ENCODE measurements around the gene PCGF5. TPM values are rescaled to one million over a fixed set of nuclear protein-coding genes. Genes with fewer than 3 reads are reported as not detected.
A peak's percentile ranks its signal among the peaks of the same experiment; 100 is the strongest.
"Not testable (repeated sequence)": the region's sequence is repeated elsewhere in the genome, so short reads cannot be mapped to it uniquely, and the experiment has no call there.

Gene PCGF5
- polyA plus RNA-seq, 4 donors: 34.7 to 60.2 (median 51.2) TPM

DNA sequence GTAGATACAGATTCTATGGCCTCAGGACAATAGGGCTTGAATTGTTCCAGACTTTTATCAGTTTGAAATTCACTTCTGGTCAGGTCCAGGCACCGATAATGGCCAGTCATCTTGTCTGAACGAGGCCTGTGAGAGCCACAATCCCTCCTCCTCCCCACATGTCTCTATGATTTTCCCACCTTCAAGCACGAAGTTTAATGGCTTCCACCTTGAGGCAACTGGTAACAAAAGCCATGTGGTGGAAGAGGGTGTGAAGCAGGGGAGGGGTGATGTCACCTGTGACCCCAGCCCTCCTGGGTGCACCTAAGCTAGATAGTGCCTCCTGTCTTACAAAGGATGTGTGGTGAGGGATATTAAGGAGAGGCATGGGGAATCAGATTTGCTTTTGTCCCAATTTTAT, 89.2 kb downstream of the PCGF5 start:
- no peaks in the 10 kb centered on the region for H3K9me3 ChIP-seq (ENCODE audit: control insufficient read depth in 2 of 2, insufficient read depth in 1 of 2, low read depth in 1 of 2, low read length in 1 of 2)
- WGBS, 3 donors: 80 to 88% (median 88%) methylated on average over 3 of the region's 3 CpGs
- H3K4me1 ChIP-seq (ENCODE audit: control insufficient read depth in 3 of 3, insufficient read depth in 2 of 3, low read depth in 1 of 3, low read length in 2 of 3): no peaks in the 10 kb centered on the region
- H3K27ac ChIP-seq (ENCODE audit: low read depth in 1 of 3, low read length in 2 of 3): no peak overlapping the region
- H3K4me3 ChIP-seq (ENCODE audit: low read depth in 1 of 3, low read length in 3 of 3): no peak overlapping the region
- FAIRE-seq (no peak), DNase-seq (no peak)
- H3K27me3 ChIP-seq (ENCODE audit: control insufficient read depth in 3 of 3, insufficient read depth in 3 of 3, low read length in 3 of 3): peaks cover 0 to 2% (median 0%) of the 10 kb centered on the region in 3 donors
- H3K36me3 ChIP-seq (ENCODE audit: control insufficient read depth in 3 of 3, insufficient read depth in 2 of 3, low read depth in 1 of 3, low read length in 3 of 3): no peaks in the 10 kb centered on the region

DNA sequence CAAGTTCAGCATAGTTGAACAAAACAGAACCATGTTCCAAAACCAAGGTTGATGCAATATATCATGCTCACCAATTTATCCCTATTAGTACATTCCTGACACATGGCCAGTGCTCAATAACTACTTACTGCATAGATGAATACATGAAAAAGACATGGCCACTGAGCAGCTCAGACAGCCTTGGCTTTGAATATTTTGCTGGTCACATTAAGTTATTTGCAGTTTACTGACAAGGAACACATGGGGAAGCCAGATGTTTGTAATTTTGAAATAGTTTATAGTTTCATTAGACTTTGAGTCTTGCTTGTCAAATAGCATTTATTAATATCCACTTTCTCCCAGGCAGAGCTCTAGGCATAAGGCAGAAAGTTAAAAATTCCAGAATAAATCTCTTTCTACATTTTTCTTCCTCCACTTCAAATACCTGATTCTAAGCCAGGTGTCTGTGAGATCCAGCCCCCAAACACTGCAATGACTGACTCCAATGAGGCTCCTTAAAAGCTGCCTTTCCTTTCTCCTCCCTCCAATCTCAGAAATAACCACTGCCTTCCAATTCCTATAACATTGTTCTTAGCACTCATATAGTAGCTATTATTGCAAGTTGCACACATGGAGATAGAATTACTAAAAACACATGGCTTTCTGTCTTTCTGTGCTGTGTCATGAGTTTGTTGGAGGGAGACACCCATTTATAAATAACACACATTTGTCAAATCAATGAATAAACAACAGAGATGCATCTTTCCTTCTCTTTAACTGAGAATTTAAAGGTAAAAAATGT, 91.3 kb downstream of the PCGF5 start:
- no peak overlapping the region for H3K27ac ChIP-seq (ENCODE audit: low read depth in 1 of 3, low read length in 2 of 3)
- FAIRE-seq (no peak), DNase-seq (no peak)
- no peaks in the 10 kb centered on the region for H3K36me3 ChIP-seq (ENCODE audit: control insufficient read depth in 3 of 3, insufficient read depth in 2 of 3, low read depth in 1 of 3, low read length in 3 of 3)
- H3K9me3 ChIP-seq (ENCODE audit: control insufficient read depth in 2 of 2, insufficient read depth in 1 of 2, low read depth in 1 of 2, low read length in 1 of 2): no peaks in the 10 kb centered on the region
- no peak overlapping the region for H3K4me3 ChIP-seq (ENCODE audit: low read depth in 1 of 3, low read length in 3 of 3)
- H3K27me3 ChIP-seq (ENCODE audit: control insufficient read depth in 3 of 3, insufficient read depth in 3 of 3, low read length in 3 of 3): peaks cover 0 to 2% (median 0%) of the 10 kb centered on the region in 3 donors
- no peaks in the 10 kb centered on the region for H3K4me1 ChIP-seq (ENCODE audit: control insufficient read depth in 3 of 3, insufficient read depth in 2 of 3, low read depth in 1 of 3, low read length in 2 of 3)

DNA sequence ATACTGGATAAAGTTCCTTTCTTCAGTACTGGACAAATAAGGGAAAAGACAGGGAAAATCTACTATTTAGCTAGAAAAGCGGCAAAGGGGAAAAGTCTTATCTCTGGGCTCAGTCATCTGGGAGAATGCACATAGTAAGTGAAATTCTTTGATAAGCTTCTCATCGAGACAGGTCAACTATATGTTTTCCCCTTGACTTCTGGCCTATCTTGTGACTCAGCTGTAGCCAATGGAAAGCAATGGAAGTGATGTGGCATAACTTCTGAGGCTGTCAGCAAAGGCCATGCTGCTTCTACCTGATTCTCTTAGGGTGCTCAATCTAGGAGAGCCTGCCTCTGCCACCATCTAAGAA, 91.9 kb downstream of the PCGF5 start:
- no peak overlapping the region for H3K27ac ChIP-seq (ENCODE audit: low read depth in 1 of 3, low read length in 2 of 3)
- WGBS, 3 donors: 55 to 78% (median 71%) methylated on average over 2 of the region's 2 CpGs
- H3K9me3 ChIP-seq (ENCODE audit: control insufficient read depth in 2 of 2, insufficient read depth in 1 of 2, low read depth in 1 of 2, low read length in 1 of 2): no peaks in the 10 kb centered on the region
- FAIRE-seq (no peak), DNase-seq (no peak)
- no peaks in the 10 kb centered on the region for H3K36me3 ChIP-seq (ENCODE audit: control insufficient read depth in 3 of 3, insufficient read depth in 2 of 3, low read depth in 1 of 3, low read length in 3 of 3)
- H3K4me1 ChIP-seq (ENCODE audit: control insufficient read depth in 3 of 3, insufficient read depth in 2 of 3, low read depth in 1 of 3, low read length in 2 of 3): no peaks in the 10 kb centered on the region
- peaks cover 0 to 2% (median under 1%) of the 10 kb centered on the region in 3 donors for H3K27me3 ChIP-seq (ENCODE audit: control insufficient read depth in 3 of 3, insufficient read depth in 3 of 3, low read length in 3 of 3)
- H3K4me3 ChIP-seq (ENCODE audit: low read depth in 1 of 3, low read length in 3 of 3): no peak overlapping the region

DNA sequence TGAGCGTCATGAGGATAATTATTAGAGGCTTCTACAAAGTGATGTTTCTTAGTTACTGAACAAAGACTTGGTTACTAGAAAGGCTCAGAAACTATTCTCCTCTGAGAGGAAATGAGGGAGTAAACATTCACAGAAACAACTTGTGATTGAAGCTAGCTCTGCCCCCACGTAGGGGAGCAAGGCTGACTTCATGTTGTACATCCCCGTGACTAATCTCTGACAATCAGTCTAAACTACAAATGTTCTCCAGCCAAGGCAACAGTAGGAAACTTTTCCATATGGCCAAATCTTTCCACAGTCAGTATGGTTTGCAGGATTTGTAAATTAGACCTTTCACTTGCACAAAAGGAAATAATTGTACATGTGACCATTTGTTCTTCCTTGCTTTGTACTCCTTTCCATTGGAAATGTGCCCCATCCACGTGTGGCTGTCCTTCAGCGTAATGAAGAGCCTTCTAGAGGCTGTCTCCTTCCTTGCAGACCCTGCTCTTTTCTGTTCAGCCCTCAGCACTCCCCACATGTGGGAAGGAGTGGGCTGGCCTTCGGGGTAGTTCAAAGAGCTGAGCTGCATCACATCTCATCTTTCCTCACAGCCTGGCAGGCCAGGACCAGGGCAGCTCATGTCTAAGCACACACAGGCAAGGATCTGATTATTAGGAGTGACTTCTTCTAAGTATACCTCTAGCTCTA, 93.5 kb downstream of the PCGF5 start:
- Histone ChIP-seq H3K4me1 (ENCODE audit: control insufficient read depth in 3 of 3, insufficient read depth in 2 of 3, low read depth in 1 of 3, low read length in 2 of 3) (no peaks in the 10 kb centered on the region), H3K4me3 (ENCODE audit: low read depth in 1 of 3, low read length in 3 of 3) (no peak overlapping the region), H3K27ac (ENCODE audit: low read depth in 1 of 3, low read length in 2 of 3) (no peak overlapping the region), H3K36me3 (ENCODE audit: control insufficient read depth in 3 of 3, insufficient read depth in 2 of 3, low read depth in 1 of 3, low read length in 3 of 3) (no peaks in the 10 kb centered on the region), H3K27me3 (ENCODE audit: control insufficient read depth in 3 of 3, insufficient read depth in 3 of 3, low read length in 3 of 3) (peaks cover 0 to 2% (median 0%) of the 10 kb centered on the region in 3 donors), H3K9me3 (ENCODE audit: control insufficient read depth in 2 of 2, insufficient read depth in 1 of 2, low read depth in 1 of 2, low read length in 1 of 2) (no peaks in the 10 kb centered on the region)
- WGBS, 3 donors: 51 to 73% (median 69%) methylated on average over 6 of the region's 6 CpGs
- FAIRE-seq: no peak
- peak in 1 of 2 donors; percentile 6 for DNase-seq

DNA sequence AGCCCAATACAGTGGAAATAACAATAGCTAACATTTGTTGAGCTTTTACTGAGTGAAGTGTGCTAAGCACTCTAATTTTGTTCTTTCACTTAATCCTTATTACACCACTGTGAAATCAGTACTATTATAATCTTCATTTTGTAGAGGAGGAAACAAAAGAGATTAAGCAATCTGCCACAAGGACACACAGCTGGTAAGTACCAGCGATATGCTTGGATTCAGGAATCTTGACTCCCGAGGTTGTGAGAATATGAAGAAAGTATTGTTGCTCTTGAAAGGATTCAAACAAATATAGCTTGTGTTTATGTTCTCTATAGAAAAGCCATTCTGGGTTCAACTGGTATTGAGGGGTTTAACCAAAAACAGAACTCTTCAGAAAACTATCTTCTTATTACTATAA, 96.0 kb downstream of the PCGF5 start:
- Histone ChIP-seq H3K4me3 (ENCODE audit: low read depth in 1 of 3, low read length in 3 of 3) (no peak overlapping the region), H3K4me1 (ENCODE audit: control insufficient read depth in 3 of 3, insufficient read depth in 2 of 3, low read depth in 1 of 3, low read length in 2 of 3) (no peaks in the 10 kb centered on the region), H3K27me3 (ENCODE audit: control insufficient read depth in 3 of 3, insufficient read depth in 3 of 3, low read length in 3 of 3) (peaks cover 0 to 2% (median 0%) of the 10 kb centered on the region in 3 donors), H3K27ac (ENCODE audit: low read depth in 1 of 3, low read length in 2 of 3) (no peak overlapping the region), H3K9me3 (ENCODE audit: control insufficient read depth in 2 of 2, insufficient read depth in 1 of 2, low read depth in 1 of 2, low read length in 1 of 2) (no peaks in the 10 kb centered on the region), H3K36me3 (ENCODE audit: control insufficient read depth in 3 of 3, insufficient read depth in 2 of 3, low read depth in 1 of 3, low read length in 3 of 3) (no peaks in the 10 kb centered on the region)
- no peak for DNase-seq
- 54 to 66% (median 64%) methylated on average over 2 of the region's 2 CpGs for WGBS, 3 donors
- no peak for FAIRE-seq

DNA sequence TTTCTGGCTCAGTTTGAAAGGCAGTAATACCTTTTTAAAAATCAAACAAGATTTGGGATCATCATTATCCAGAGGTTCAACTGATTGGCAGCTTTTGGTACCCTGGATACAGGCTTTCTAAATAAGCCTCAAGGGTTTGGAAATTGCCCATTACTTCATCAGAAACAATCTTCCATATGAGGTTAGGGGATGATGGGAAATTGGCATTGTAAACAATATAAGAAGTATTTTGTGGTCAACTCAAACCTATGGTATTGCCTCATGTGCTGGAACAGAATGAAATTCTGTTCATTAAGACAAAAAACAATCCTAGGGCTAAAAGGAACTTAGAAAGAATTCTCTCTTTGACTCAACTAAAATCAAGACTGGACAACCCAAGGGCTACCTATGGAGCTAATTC, 97.1 kb downstream of the PCGF5 start:
- no peaks in the 10 kb centered on the region for H3K36me3 ChIP-seq (ENCODE audit: control insufficient read depth in 3 of 3, insufficient read depth in 2 of 3, low read depth in 1 of 3, low read length in 3 of 3)
- H3K27ac ChIP-seq (ENCODE audit: low read depth in 1 of 3, low read length in 2 of 3): no peak overlapping the region
- DNase-seq (no peak), FAIRE-seq (no peak)
- no peak overlapping the region for H3K4me3 ChIP-seq (ENCODE audit: low read depth in 1 of 3, low read length in 3 of 3)
- no peaks in the 10 kb centered on the region for H3K4me1 ChIP-seq (ENCODE audit: control insufficient read depth in 3 of 3, insufficient read depth in 2 of 3, low read depth in 1 of 3, low read length in 2 of 3)
- no peaks in the 10 kb centered on the region for H3K9me3 ChIP-seq (ENCODE audit: control insufficient read depth in 2 of 2, insufficient read depth in 1 of 2, low read depth in 1 of 2, low read length in 1 of 2)
- peaks cover 0 to 2% (median 0%) of the 10 kb centered on the region in 3 donors for H3K27me3 ChIP-seq (ENCODE audit: control insufficient read depth in 3 of 3, insufficient read depth in 3 of 3, low read length in 3 of 3)

DNA sequence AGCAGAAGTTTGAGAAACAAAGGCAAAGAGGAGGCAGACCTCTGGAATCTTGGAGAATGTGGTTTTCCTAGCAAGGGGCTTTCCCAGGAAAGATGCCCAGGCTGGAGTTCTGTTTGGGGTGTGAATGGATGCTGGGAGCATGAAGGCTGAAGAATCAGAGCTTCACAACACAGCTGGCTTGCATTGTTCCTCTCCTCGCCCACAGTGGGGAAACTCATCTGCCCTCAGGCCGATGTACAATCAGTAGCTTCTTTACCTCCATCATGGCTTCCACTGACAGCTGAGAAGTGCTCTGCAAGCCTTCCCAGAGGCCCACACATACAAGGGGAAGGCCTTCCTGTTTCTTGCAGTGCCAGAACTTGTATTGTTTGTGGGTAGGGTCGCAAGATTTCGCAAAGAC, 98.9 kb downstream of the PCGF5 start:
- WGBS, 3 donors: 81 to 90% (median 85%) methylated on average over 4 of the region's 4 CpGs
- H3K27me3 ChIP-seq (ENCODE audit: control insufficient read depth in 3 of 3, insufficient read depth in 3 of 3, low read length in 3 of 3): peaks cover 0 to 2% (median 0%) of the 10 kb centered on the region in 3 donors
- FAIRE-seq (no peak), DNase-seq (no peak)
- no peaks in the 10 kb centered on the region for H3K9me3 ChIP-seq (ENCODE audit: control insufficient read depth in 2 of 2, insufficient read depth in 1 of 2, low read depth in 1 of 2, low read length in 1 of 2)
- no peaks in the 10 kb centered on the region for H3K4me1 ChIP-seq (ENCODE audit: control insufficient read depth in 3 of 3, insufficient read depth in 2 of 3, low read depth in 1 of 3, low read length in 2 of 3)
- no peak overlapping the region for H3K4me3 ChIP-seq (ENCODE audit: low read depth in 1 of 3, low read length in 3 of 3)
- H3K27ac ChIP-seq (ENCODE audit: low read depth in 1 of 3, low read length in 2 of 3): no peak overlapping the region
- no peaks in the 10 kb centered on the region for H3K36me3 ChIP-seq (ENCODE audit: control insufficient read depth in 3 of 3, insufficient read depth in 2 of 3, low read depth in 1 of 3, low read length in 3 of 3)

DNA sequence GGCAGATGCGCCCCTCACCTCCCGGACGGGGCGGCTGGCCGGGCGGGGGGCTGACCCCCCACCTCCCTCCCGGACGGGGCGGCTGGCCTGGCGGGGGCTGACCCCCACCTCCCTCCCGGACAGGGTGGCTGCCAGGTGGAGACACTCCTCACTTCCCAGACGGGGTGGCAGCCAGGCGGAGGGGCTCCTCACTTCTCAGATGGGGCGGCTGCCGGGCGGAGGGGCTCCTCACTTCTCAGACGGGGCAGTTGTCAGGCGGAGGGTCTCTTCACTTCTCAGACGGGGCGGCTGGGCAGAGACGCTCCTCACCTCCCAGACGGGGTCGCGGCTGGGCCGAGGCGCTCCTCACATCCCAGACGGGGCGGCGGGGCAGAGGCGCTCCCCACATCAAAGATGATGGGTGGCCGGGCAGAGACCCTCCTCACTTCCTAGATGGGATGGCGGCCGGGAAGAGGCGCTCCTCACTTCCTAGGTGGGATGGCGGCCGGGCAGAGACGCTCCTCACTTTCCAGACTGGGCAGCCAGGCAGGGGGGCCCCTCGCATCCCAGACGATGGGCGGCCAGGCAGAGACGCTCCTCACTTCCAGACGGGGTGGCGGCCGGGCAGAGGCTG, 102.9 kb downstream of the PCGF5 start:
- WGBS, 3 donors: 95 to 97% (median 96%) methylated on average over 23 to 44 of the region's 44 CpGs

More for the DNA sequence above, 102.9 kb downstream of the PCGF5 start:
- H3K9me3 ChIP-seq (ENCODE audit: control insufficient read depth in 2 of 2, insufficient read depth in 1 of 2, low read depth in 1 of 2, low read length in 1 of 2); FAIRE-seq; H3K4me3 ChIP-seq (ENCODE audit: low read depth in 1 of 3, low read length in 3 of 3); H3K36me3 ChIP-seq (ENCODE audit: control insufficient read depth in 3 of 3, insufficient read depth in 2 of 3, low read depth in 1 of 3, low read length in 3 of 3); DNase-seq; H3K27ac ChIP-seq (ENCODE audit: low read depth in 1 of 3, low read length in 2 of 3); H3K27me3 ChIP-seq (ENCODE audit: control insufficient read depth in 3 of 3, insufficient read depth in 3 of 3, low read length in 3 of 3); H3K4me1 ChIP-seq (ENCODE audit: control insufficient read depth in 3 of 3, insufficient read depth in 2 of 3, low read depth in 1 of 3, low read length in 2 of 3): not testable (repeated sequence)
